ENCODE results near the gene TAAR6.
A peak's percentile ranks its signal among the peaks of the same experiment; 100 is the strongest.
"Not testable (repeated sequence)": the region's sequence is repeated elsewhere in the genome, so short reads cannot be mapped to it uniquely, and the experiment has no call there.

Gene TAAR6, protein sequence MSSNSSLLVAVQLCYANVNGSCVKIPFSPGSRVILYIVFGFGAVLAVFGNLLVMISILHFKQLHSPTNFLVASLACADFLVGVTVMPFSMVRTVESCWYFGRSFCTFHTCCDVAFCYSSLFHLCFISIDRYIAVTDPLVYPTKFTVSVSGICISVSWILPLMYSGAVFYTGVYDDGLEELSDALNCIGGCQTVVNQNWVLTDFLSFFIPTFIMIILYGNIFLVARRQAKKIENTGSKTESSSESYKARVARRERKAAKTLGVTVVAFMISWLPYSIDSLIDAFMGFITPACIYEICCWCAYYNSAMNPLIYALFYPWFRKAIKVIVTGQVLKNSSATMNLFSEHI

GRCh38 chr6:132570221-132570777 is at the start of gene TAAR6:
Gene TAAR6, plus strand, starts transcription at chr6:132570322. Its CDS starts 0 bp downstream, at chr6:132570322.
- DNase-seq (ENCODE audit: low spot score), result no peak

DNA sequence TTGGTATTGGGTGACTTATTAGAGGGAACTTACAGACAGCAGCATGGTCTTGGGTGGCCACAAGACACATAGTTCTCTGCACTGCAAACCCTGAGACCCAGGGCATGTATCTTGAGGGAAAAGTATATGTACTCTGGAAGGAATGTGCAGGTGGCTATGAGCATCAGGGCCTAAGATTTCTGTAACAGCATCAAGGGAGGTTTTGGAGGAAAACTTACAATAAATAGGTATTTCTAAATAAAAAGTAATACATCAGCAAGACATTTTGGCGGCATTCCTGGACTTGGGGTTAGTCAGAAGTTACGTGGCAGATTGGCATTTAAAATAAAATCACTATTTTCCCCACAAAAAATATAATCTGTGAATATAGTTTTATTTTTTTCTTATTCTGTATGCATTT is 49.2 kb upstream of the TAAR6 start:
- no peak for DNase-seq (ENCODE audit: low spot score)

- no peak for DNase-seq (ENCODE audit: low spot score)
Measured at GRCh38 chr6:132524646-132525045, 45.5 kb upstream of the TAAR6 start.

- no peak for DNase-seq (ENCODE audit: low spot score)
Measured at GRCh38 chr6:132525866-132526265, 44.3 kb upstream of the TAAR6 start.

GRCh38 chr6:132526461-132526860 is 43.7 kb upstream of the TAAR6 start:
- DNase-seq (ENCODE audit: low spot score), result no peak

- no peak for DNase-seq (ENCODE audit: low spot score)
Measured at GRCh38 chr6:132527791-132528190, 42.3 kb upstream of the TAAR6 start.

DNA sequence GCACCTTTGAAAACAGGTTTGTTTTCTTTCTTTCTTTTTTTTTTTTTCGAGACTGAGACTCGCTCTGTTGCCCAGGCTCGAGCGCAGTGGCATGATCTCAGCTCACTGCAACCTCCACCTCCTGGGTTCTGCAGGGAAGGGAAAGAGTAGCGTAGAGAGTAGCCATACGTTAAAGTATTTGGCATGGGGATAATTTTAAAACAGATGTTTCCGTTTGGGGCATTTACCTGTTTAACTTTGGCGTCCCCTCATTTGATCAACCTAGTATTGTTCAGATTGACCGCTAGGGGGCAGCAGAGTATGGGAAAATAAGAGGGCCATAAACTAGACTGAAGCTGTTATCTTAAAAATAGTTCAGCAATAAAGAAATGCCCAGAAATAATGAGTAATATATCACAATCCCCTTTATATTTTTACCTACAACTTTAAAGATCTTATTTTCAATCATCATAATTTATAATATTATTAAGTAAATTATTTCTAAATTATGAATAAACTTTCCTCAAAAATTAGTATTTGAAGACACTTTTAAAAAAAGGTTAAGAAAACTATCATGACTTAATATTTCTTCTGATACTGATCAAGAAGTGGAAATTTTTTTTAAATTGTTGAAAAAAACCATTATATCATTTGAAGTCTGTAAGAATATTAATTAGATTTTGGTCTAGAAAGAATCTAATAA is 39.7 kb upstream of the TAAR6 start:
- peak; percentile 46 for DNase-seq (ENCODE audit: low spot score)

GRCh38 chr6:132534546-132534945 is 35.6 kb upstream of the TAAR6 start:
- not testable (repeated sequence) for DNase-seq (ENCODE audit: low spot score)

GRCh38 chr6:132537145-132537544 is 33.0 kb upstream of the TAAR6 start:
- DNase-seq (ENCODE audit: low spot score), result no peak

GRCh38 chr6:132537977-132538376 is 32.1 kb upstream of the TAAR6 start, which contains the start of gene TAAR9:
Gene TAAR9, plus strand, starts transcription at chr6:132538277. Its CDS starts 13 bp downstream, at chr6:132538290.
- no peak for DNase-seq (ENCODE audit: low spot score)

GRCh38 chr6:132544826-132545225 is 25.3 kb upstream of the TAAR6 start:
- DNase-seq (ENCODE audit: low spot score), result no peak

DNA sequence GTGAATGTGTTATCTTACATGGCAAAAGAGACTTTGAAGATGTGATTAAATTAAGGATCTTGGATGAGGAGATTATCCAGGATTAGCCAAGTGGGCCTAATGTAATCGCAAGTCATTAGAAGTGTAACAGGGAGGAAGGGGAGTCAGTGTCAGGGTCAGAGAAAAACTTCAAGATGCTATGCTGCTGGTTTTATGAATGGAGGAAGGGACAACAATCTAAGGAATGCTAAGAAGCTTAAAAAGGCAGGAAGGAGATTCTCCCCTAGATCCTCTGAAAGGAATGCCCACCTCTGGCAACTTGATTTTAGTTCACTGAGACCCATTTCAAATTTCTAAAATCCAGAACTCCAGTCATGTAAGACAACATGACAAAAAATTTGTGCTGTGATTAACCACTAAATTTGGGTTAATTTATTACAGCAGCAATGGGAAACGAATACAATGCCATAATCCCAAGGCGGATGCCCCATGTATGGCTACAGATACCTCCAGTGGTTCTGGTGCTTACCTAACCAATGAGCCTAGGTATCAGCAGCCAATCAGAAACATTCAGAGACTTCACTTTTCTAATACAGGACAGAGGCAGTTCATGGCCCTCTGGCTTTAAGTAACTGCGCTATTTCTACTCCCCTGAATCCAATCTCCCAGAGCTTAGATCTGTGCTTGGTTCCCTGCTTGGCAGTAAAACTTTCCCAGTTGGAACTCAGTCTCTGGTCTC is 21.2 kb upstream of the TAAR6 start:
- DNase-seq (ENCODE audit: low spot score), result no peak

GRCh38 chr6:132551214-132551613 is 18.9 kb upstream of the TAAR6 start:
- no peak for DNase-seq (ENCODE audit: low spot score)

- DNase-seq (ENCODE audit: low spot score), result no peak
Measured at GRCh38 chr6:132552372-132552771, 17.8 kb upstream of the TAAR6 start, which contains the start of gene TAAR8. Gene TAAR8, plus strand, starts transcription at chr6:132552672. Its CDS starts 21 bp downstream, at chr6:132552693.

DNA sequence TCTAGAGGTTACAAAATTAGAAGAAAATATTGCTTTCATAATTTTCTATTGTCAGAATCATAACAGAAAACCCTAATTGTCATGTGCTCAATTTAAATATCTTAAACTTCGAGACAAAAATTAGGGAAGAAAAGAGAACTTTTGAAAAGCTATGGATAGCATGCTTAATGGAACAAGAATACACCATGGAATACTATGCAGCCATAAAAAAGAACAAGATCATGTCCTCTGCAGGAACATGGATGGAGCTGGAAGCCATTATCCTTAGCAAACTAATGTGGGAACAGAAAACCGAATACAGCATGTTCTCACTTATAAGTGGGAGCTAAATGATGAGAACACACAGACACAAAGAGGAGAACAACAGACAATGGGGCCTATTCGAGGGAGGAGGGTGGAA is 10.0 kb upstream of the TAAR6 start:
- not testable (repeated sequence) for DNase-seq (ENCODE audit: low spot score)

DNA sequence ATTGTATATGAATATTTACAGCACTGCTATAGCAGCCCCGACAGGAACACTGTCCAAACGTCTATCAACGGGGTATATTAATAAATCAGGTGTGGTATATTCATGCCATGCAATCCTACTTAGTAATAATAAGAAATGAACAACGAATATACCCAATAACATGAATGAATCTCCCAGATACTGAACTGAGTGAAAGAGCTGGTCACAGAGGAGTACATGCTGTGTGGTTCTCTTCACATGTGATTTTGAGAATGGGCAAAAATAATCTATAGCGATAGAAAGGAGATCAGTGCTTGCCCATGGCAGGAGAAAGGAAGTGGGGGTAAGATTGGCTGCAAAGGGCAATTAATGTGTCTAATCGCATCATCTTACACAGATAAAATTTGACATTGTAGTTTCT is 3.7 kb upstream of the TAAR6 start:
- DNase-seq (ENCODE audit: low spot score), result no peak

DNA sequence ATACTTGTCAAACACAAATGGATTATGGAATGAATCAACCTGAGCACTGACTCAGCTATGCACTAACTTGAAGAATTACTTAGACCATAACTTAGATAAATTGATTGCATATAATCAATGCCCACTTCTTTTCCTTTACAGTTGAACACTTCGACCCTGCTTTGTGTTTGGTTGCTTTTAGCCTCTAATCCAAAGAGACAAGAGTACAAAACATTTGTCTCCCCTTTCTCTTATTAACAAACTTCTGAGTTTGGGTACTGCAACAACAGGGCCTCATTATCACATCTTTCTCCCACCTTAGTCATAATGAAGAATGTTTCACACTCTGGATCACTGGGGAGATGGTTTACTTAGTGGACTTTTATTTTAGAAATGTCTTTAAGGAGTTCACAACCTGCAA is 2.6 kb upstream of the TAAR6 start:
- DNase-seq (ENCODE audit: low spot score), result no peak

DNA sequence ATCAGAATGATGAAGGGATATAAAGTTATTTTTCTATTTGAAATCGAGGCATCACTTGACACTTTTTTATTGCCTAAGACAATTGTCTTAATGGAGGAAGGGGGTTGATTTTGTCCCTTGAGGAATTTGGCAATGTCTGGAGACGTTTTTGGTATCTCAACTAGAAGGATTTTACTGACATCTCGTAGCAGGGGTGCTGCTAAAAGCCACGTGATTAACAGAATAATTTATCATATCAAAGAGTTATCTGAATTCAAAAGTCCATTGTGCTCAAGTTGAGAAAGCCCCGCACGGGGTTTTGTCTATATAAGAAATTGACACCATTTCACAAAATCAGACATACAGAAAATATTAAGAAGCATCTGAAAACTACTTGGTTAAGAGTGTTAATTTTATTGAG is 1.5 kb upstream of the TAAR6 start:
- no peak for DNase-seq (ENCODE audit: low spot score)

DNA sequence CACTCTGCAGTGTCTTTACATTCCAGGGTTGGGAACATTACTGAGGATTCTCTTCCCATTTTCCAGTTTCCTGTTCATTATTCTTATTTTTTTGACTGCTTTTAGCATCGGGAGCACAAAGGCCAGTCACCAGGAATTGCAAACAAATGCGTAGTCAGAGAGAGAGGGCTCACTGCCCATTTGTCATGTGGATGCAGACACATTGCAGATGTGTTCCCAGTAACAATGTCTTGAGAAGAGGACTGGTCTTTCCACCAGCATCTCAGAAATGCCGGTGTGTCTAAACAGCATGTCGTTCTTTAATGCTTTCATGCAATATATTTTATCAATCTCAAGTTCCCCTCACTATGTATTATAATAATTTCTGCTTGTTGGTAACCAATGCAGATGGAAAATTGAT is 952 bp upstream of the TAAR6 start:
- DNase-seq (ENCODE audit: low spot score), result no peak

- no peak for DNase-seq (ENCODE audit: low spot score)
Measured at GRCh38 chr6:132571774-132572173, 1.7 kb downstream of the TAAR6 start.

DNA sequence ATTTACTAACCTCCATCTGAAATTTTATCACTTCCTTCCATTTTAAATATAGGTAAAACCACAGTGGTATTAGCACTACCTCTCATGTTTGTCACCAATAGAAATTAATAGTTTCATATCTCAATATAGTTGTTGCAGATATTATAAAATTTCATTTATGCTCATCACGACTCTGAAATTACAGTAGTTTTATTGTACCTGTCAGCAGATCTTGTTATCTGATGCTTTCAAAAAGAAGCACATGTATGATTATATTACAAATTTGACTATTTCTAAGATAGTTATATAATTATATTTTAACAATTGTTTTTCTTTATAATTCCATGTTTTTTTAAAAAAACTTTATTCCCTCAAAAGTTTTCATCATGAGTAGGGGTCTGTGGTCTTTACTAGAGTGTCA is 14.6 kb downstream of the TAAR6 start:
- no peak for DNase-seq (ENCODE audit: low spot score)

DNA sequence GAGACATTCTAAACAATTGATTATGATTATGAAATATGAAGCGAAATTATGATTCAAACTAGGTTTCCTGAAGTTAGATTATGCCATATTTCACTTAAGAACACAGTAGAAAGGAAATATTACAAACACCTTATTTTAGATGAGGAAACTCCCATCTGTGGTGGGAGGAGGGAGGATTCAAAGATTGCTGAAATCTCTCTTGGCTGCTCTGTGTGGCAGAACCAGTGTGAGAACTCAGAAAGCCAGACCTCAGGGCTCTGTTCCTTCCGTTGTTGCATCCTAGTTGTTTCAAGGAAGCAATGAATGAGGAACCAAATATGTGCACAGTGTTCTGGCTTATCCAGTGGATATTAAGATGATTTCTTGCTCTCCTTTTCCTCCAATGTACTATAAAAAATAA is 17.3 kb downstream of the TAAR6 start:
- no peak for DNase-seq (ENCODE audit: low spot score)

GRCh38 chr6:132589454-132589853 is 19.3 kb downstream of the TAAR6 start, which contains the start of gene TAAR5:
Gene TAAR5, minus strand, starts transcription at chr6:132589741. Its CDS starts 55 bp downstream, at chr6:132589686.
- DNase-seq (ENCODE audit: low spot score), result no peak
